WI38 (cell line): ENCODE data around the gene VRK3.

Source experiments
- H3K4me3 ChIP-seq: 2 replicates; pipeline ENCODE4 v1.5.1; 2011; ENCODE audit warnings: low read depth, mild to moderate bottlenecking, control low read depth, low read length
- CTCF ChIP-seq: IDR thresholded peaks from 2 replicates; pipeline ENCODE4 v1.5.1; 2012; ENCODE audit warnings: low read depth, mild to moderate bottlenecking, control low read depth, low read length

VRK3 gene

GRCh38 chr19:50053119-50053518, 27.9 kb upstream of the VRK3 start:
- H3K4me3 ChIP-seq: no peak overlapping the region
- TF ChIP-seq CTCF: no peak

- TF ChIP-seq CTCF: no peak
Observed at GRCh38 chr19:50051964-50052363, 26.8 kb upstream of the VRK3 start.

GRCh38 chr19:50051228-50051895, 26.2 kb upstream of the VRK3 start:
- peak overlapping the region; percentile 63 for H3K4me3 ChIP-seq

More at GRCh38 chr19:50051964-50052363, 26.8 kb upstream of the VRK3 start:
- no peak overlapping the region for H3K4me3 ChIP-seq

GRCh38 chr19:50050406-50051227, 25.4 kb upstream of the VRK3 start:
- peak overlapping the region; percentile 63 for H3K4me3 ChIP-seq
- TF ChIP-seq CTCF: no peak

DNA sequence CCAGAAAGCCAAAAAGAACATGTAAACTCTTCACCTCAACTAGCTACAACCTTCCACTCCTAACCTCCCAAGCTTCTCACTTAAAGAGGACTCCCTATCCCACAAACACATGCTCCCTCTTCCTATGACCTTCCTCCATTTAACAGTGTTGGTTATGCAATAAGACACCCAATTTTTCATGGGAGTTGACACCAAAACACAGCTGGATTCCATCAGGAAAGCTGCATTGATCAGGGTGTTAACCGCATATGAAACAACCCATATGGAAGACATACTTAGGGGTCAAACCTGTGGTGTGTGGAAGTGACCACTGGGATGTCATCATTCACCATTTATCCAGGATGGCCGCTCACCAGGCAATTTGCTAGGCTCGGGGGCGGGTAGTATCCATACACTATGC, 22.5 kb upstream of the VRK3 start:
- no peak overlapping the region for H3K4me3 ChIP-seq
- no peak for TF ChIP-seq CTCF

DNA sequence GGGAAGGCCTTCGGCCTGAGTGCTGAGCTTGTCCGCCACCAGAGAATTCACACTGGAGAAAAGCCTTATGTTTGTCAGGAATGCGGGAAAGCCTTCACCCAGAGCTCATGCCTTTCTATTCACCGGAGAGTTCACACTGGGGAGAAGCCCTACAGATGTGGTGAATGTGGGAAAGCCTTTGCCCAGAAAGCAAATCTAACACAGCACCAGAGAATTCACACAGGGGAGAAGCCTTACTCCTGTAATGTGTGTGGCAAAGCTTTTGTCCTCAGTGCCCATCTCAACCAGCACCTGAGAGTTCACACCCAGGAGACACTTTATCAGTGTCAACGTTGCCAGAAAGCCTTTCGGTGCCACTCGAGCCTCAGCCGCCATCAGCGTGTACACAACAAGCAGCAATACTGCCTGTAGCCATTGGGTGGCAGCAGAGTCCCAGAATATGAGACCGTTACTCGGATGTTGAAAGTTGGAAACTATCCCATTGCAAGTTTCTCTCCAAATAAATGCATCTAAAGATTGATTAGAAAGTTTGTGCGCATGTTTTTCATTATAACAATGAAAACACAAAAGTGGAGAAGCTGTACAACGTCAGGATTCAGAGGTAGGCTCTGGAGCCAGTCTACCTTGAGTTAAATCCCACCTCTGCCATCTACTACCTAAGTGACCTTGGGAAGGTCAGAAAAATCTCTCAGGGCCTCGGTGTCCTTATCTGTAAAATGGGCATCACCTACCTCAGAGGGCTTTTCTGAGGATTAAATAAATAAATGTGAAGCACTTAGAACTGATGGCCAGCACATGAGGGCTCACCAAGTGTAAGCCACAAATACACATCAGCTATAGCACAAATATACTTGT, 21.7 kb upstream of the VRK3 start:
- H3K4me3 ChIP-seq: no peak overlapping the region
- peak; percentile 30 for TF ChIP-seq CTCF

GRCh38 chr19:50044922-50045321, 19.8 kb upstream of the VRK3 start:
- no peak overlapping the region for H3K4me3 ChIP-seq
- TF ChIP-seq CTCF: no peak
